SK-N-SH (cell line): ENCODE measurements around the gene NIT1. TPM values are rescaled to one million over a fixed set of nuclear protein-coding genes. Genes with fewer than 3 reads are reported as not detected.

Source experiments
- CTCF ChIA-PET: fragments of 300-600, 350-600 bp; formaldehyde crosslinking; extraction: SDS; loops from one replicate; lab custom pipeline; 2021; lab: Yijun Ruan, JAX
- POLR2A ChIA-PET: fragments of 350-600 bp; sonication (Branson Sonifier 250); formaldehyde crosslinking; extraction: SDS; loops from one replicate; lab custom pipeline; 2020; ENCODE audit warnings: antibody characterized with exemption, inconsistent platforms; lab: Yijun Ruan, JAX
- DNase-seq: peaks from one replicate; pipeline ENCODE4 v3.0.0; 2012
- H2AFZ ChIP-seq: fragments of 200-600 bp; sonication (generic); 2 replicates; pipeline ENCODE4 v1.8.1; 2016; ENCODE audit warnings: antibody characterized with exemption, mild to moderate bottlenecking, low read depth
- H3F3A ChIP-seq: fragments of 200-600 bp; sonication (generic); replicated peaks from 2 replicates; pipeline ENCODE3; 2016; ENCODE audit warnings: antibody characterized with exemption, mild to moderate bottlenecking; ENCODE audit not compliant: insufficient read depth
- H3K27ac ChIP-seq, 2 experiments: fragments of 200-500 bp in 1 of 2; fragments of 200-600 bp in 1 of 2; sonication (Bioruptor generic) in 1 of 2; sonication (generic), shearing (Covaris generic) in 1 of 2; 2 replicates each; pipeline versions ENCODE4 v1.5.1 to v1.6.1; 2014 to 2016; ENCODE audit warnings: low read depth in 2 of 2, inconsistent platforms in 1 of 2, low read length in 1 of 2, mild to moderate bottlenecking in 1 of 2, mixed read lengths in 1 of 2
- H3K27me3 ChIP-seq: fragments of 200-600 bp; sonication (generic), shearing (Covaris generic); 2 replicates; pipeline ENCODE4 v1.6.1; 2016; ENCODE audit warnings: mixed run types; ENCODE audit not compliant: insufficient read depth
- H3K36me3 ChIP-seq, 2 experiments: fragments of 200-500 bp in 1 of 2; fragments of 200-600 bp in 1 of 2; sonication (Bioruptor generic) in 1 of 2; sonication (generic) in 1 of 2; replicated peaks in 1 of 2; 2 replicates each; pipeline versions ENCODE3 to v1.5.1; 2014 to 2016; ENCODE audit warnings: low read length in 1 of 2, mild to moderate bottlenecking in 1 of 2; ENCODE audit not compliant: insufficient read depth in 2 of 2, control insufficient read depth in 1 of 2
- H3K4me1 ChIP-seq, 2 experiments: fragments of 200-500 bp in 1 of 2; fragments of 200-600 bp in 1 of 2; sonication (Bioruptor generic) in 1 of 2; sonication (generic), shearing (Covaris generic) in 1 of 2; 2 replicates each; pipeline versions ENCODE4 v1.5.1 to v1.6.1; 2014 to 2016; ENCODE audit warnings: low read depth in 1 of 2, low read length in 1 of 2, mixed run types in 1 of 2; ENCODE audit not compliant: insufficient read depth in 2 of 2, control insufficient read depth in 1 of 2
- H3K4me2 ChIP-seq: fragments of 200-600 bp; sonication (generic), shearing (Covaris generic); 2 replicates; pipeline ENCODE4 v1.6.1; 2017; ENCODE audit warnings: mixed run types
- H3K4me3 ChIP-seq, 2 experiments: fragments of 200-500 bp in 1 of 2; fragments of 200-600 bp in 1 of 2; sonication (Bioruptor generic) in 1 of 2; sonication (generic), shearing (Covaris generic) in 1 of 2; 2 replicates each; pipeline versions ENCODE4 v1.5.1 to v1.8.1; 2014 to 2016; ENCODE audit warnings: low read depth in 2 of 2, inconsistent platforms in 1 of 2, low read length in 1 of 2, mild to moderate bottlenecking in 1 of 2, mixed read lengths in 1 of 2, moderate library complexity in 1 of 2
- H3K79me2 ChIP-seq: fragments of 200-600 bp; sonication (generic); 2 replicates; pipeline ENCODE4 v1.8.1; 2017; ENCODE audit warnings: mild to moderate bottlenecking; ENCODE audit not compliant: insufficient read depth
- H3K9ac ChIP-seq: fragments of 200-600 bp; sonication (generic); 2 replicates; pipeline ENCODE4 v1.6.1; 2017; ENCODE audit warnings: mixed run types
- H3K9me2 ChIP-seq: fragments of 200-600 bp; sonication (generic); 2 replicates; pipeline ENCODE4 v1.6.1; 2017; ENCODE audit warnings: mixed run types
- H3K9me3 ChIP-seq: fragments of 200-600 bp; sonication (generic); 2 replicates; pipeline ENCODE4 v1.6.1; 2017; ENCODE audit warnings: mixed run types, mild to moderate bottlenecking, moderate library complexity
- H4K20me1 ChIP-seq: fragments of 200-600 bp; sonication (generic); 2 replicates; pipeline ENCODE4 v1.6.1; 2017; ENCODE audit warnings: mild to moderate bottlenecking, mixed run types; ENCODE audit not compliant: insufficient read depth
- FOSL2 ChIP-seq: IDR thresholded peaks from 2 replicates; pipeline ENCODE4 v1.4.0; 2012; ENCODE audit warnings: low read depth, mild to moderate bottlenecking, moderate library complexity, borderline replicate concordance
- FOXJ3 ChIP-seq: sonication (generic); formaldehyde crosslinking; IDR thresholded peaks from 2 replicates; pipeline ENCODE4 v1.5.1; 2020; ENCODE audit warnings: mild to moderate bottlenecking, missing genetic modification reagents
- GATA2 ChIP-seq: sonication (generic); formaldehyde crosslinking; IDR thresholded peaks from 2 replicates; pipeline ENCODE4 v1.5.0; 2020; ENCODE audit warnings: mild to moderate bottlenecking, missing genetic modification reagents
- JUND ChIP-seq: IDR thresholded peaks from 2 replicates; pipeline ENCODE4 v1.4.0; 2012
- MEF2A ChIP-seq: IDR thresholded peaks from 2 replicates; pipeline ENCODE4 v1.4.0; 2012; ENCODE audit warnings: low read depth, borderline replicate concordance
- MXI1 ChIP-seq: IDR thresholded peaks from 2 replicates; pipeline ENCODE4 v1.6.1; 2012; ENCODE audit warnings: mild to moderate bottlenecking, low read depth, low read length, improper control_type of control experiment
- NFIC ChIP-seq: IDR thresholded peaks from 2 replicates; pipeline ENCODE4 v1.4.0; 2012; ENCODE audit warnings: borderline replicate concordance
- NRF1 ChIP-seq: IDR thresholded peaks from 2 replicates; pipeline ENCODE4 v1.6.1; 2012; ENCODE audit warnings: low read depth, mild to moderate bottlenecking, low read length
- RFX5 ChIP-seq: IDR thresholded peaks from 2 replicates; pipeline ENCODE4 v1.6.1; 2012; ENCODE audit warnings: mild to moderate bottlenecking, improper control_type of control experiment, low read length
- SIN3A ChIP-seq: IDR thresholded peaks from 2 replicates; pipeline ENCODE4 v1.6.1; 2012; ENCODE audit warnings: low read depth, mild to moderate bottlenecking, low read length, moderate library complexity, borderline replicate concordance
- TAF1 ChIP-seq: IDR thresholded peaks from 2 replicates; pipeline ENCODE4 v1.6.1; 2012; ENCODE audit warnings: low read depth, mild to moderate bottlenecking, low read length, moderate library complexity, borderline replicate concordance
- TEAD4 ChIP-seq: IDR thresholded peaks from 2 replicates; pipeline ENCODE4 v1.4.0; 2012; ENCODE audit warnings: mild to moderate bottlenecking, borderline replicate concordance; ENCODE audit not compliant: insufficient read depth
- USF1 ChIP-seq: IDR thresholded peaks from 2 replicates; pipeline ENCODE4 v1.4.0; 2012; ENCODE audit warnings: low read depth, borderline replicate concordance
- YY1 ChIP-seq: IDR thresholded peaks from 2 replicates; pipeline ENCODE4 v1.4.0; 2012; ENCODE audit warnings: low read depth, mild to moderate bottlenecking
- WGBS: methylation state at CpG from one replicate; pipeline ENCODE4 v1.1.6; 2017; ENCODE audit warnings: low lambda C conversion rate; 5-methylcytosine and 5-hydroxymethylcytosine counted together
- polyA plus RNA-seq, 3 experiments: library from polyadenylated mRNA; depleted of rRNA; stranded (reverse); fragments of >200 nt; gene quantifications; 2 replicates each; pipeline ENCODE4 v1.2.3, GENCODE V29; 2012
- TF ChIP-seq, protein P1 (sequence below): IDR thresholded peaks from 2 replicates; pipeline ENCODE4 v1.6.1; 2012; ENCODE audit warnings: mild to moderate bottlenecking, low read depth, low read length, moderate library complexity
- TF ChIP-seq, protein P2 (sequence below): IDR thresholded peaks from 2 replicates; pipeline ENCODE4 v1.4.0; 2012; ENCODE audit warnings: low read depth

Gene NIT1
- polyA plus RNA-seq, 1 of the 3 experiments (the other 2 are of a cell fraction) = 38.7 TPM

DNA sequence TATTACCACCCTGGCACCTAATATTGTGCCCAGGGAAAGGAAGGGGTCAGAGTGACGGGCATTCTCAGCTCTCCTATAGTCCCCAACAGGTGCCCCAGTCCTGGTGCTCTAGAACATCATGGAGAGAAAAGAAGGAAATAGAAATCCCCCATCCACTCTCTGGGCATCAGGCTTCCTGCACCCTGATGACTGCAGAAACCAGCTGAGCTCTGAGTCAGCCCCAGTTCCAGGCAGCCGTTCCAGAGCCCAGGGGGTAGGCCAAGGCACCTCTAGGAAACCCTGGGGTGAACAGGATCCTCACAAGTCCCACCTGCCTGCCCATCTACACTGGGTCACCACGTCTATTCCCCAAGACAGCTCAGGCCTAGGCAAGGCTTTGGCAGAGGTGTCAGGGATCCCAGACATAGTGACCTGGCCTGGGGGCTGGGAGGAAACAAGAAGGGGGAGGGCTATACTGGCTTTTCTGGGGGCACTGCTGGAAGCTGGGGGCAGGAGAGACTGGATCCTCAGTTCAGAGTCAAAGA is 29.3 kb upstream of the NIT1 start:
- TF ChIP-seq USF1 (no peak), JUND (no peak), FOSL2 (0 out of 2 replicates have a peak, but pooled peaks have one; percentile 38), TEAD4 (no peak)
- Histone ChIP-seq H3K36me3 (no peaks in the 10 kb centered on the region), H2AFZ (no peak overlapping the region), H3K9ac (no peak overlapping the region), H4K20me1 (no peaks in the 10 kb centered on the region), H3K27ac (no peak overlapping the region), H3K27me3 (no peaks in the 10 kb centered on the region), H3F3A (no peaks in the 10 kb centered on the region), H3K4me3 (no peak overlapping the region), H3K4me1 (peaks cover under 1 to 15% of the 10 kb centered on the region in 2 experiments; a peak in 2 of 4 replicates), H3K79me2 (no peaks in the 10 kb centered on the region), H3K9me2 (no peaks in the 10 kb centered on the region), H3K9me3 (no peaks in the 10 kb centered on the region), H3K4me2 (no peak overlapping the region)
- CTCF ChIA-PET = interaction anchor here (0.7 to 22.7 kb wide), 2 partner anchors 8 to 18 kb away, joined by 3 to 198 read pairs; partner anchors contain the start of gene KLHDC9
- no peak for DNase-seq
- 77% methylated on average over 1 of the region's 3 CpGs for WGBS
- POLR2A ChIA-PET = interaction anchor here (1.0 kb wide), 1 partner anchor 9 kb away, joined by 3 read pairs; the partner anchor contains the start of gene KLHDC9

- H3K9me2 ChIP-seq = no peaks in the 10 kb centered on the region
- no peaks in the 10 kb centered on the region for H3K79me2 ChIP-seq
- H3F3A ChIP-seq = no peaks in the 10 kb centered on the region
- TF ChIP-seq GATA2 (CRISPR knock-in tag) = no peak
- TF ChIP-seq SIN3A = no peak
- H3K9me3 ChIP-seq = no peaks in the 10 kb centered on the region
- no peak within 1 kb of the TSS for H3K9ac ChIP-seq
- no peak within 1 kb of the TSS for H3K4me2 ChIP-seq
- H3K27ac ChIP-seq = no peak within 1 kb of the TSS
- 85% methylated on average over 11 of the region's 22 CpGs for WGBS
- H3K36me3 ChIP-seq = no peaks in the 10 kb centered on the region
- DNase-seq = no peak
- no peak within 1 kb of the TSS for H3K4me3 ChIP-seq
- ChIA-PET CTCF (interaction anchor here (0.6 to 22.7 kb wide), 3 partner anchors 7 to 19 kb away, joined by 3 to 198 read pairs (median 4); partner anchors contain the start of gene KLHDC9), POLR2A (no interaction called here)
- no peaks in the 10 kb centered on the region for H4K20me1 ChIP-seq
- no peaks in the 10 kb centered on the region for H3K27me3 ChIP-seq
- no peak within 1 kb of the TSS for H2AFZ ChIP-seq
- H3K4me1 ChIP-seq = peaks cover 0 to 11% of the 10 kb centered on the region in 2 experiments; a peak in 1 of 4 replicates
These were observed 28.5 kb upstream of the NIT1 start, which contains the start of gene NECTIN4 for GRCh38 chr1:161089251-161089924. Gene NECTIN4, minus strand, starts transcription at chr1:161089558. Its CDS starts 262 bp downstream, at chr1:161089296.

GRCh38 chr1:161089938-161090337 is 28.0 kb upstream of the NIT1 start:
- Histone ChIP-seq H3K27me3 (no peaks in the 10 kb centered on the region), H4K20me1 (no peaks in the 10 kb centered on the region), H3K9me2 (no peaks in the 10 kb centered on the region), H3K4me3 (no peak overlapping the region), H2AFZ (no peak overlapping the region), H3K36me3 (no peaks in the 10 kb centered on the region), H3K4me2 (no peak overlapping the region), H3K27ac (no peak overlapping the region), H3K79me2 (no peaks in the 10 kb centered on the region), H3K9me3 (no peaks in the 10 kb centered on the region), H3K4me1 (peaks cover 0 to 10% of the 10 kb centered on the region in 2 experiments; a peak in 1 of 4 replicates), H3F3A (no peaks in the 10 kb centered on the region), H3K9ac (no peak overlapping the region)
- POLR2A ChIA-PET = no interaction called here
- CTCF ChIA-PET = no interaction called here
- whole genome bisulfite sequencing = 100% methylated on average over 5 of the region's 5 CpGs
- no peak for DNase-seq
- TF ChIP-seq NFIC (no peak), JUND (no peak), TEAD4 (no peak), TAF1 (no peak), FOXJ3 (no peak), MXI1 (no peak), GATA2 (CRISPR knock-in tag) (no peak), RFX5 (no peak), FOSL2 (no peak), NRF1 (no peak), YY1 (no peak), MEF2A (no peak)
- TF ChIP-seq, protein P1, sequence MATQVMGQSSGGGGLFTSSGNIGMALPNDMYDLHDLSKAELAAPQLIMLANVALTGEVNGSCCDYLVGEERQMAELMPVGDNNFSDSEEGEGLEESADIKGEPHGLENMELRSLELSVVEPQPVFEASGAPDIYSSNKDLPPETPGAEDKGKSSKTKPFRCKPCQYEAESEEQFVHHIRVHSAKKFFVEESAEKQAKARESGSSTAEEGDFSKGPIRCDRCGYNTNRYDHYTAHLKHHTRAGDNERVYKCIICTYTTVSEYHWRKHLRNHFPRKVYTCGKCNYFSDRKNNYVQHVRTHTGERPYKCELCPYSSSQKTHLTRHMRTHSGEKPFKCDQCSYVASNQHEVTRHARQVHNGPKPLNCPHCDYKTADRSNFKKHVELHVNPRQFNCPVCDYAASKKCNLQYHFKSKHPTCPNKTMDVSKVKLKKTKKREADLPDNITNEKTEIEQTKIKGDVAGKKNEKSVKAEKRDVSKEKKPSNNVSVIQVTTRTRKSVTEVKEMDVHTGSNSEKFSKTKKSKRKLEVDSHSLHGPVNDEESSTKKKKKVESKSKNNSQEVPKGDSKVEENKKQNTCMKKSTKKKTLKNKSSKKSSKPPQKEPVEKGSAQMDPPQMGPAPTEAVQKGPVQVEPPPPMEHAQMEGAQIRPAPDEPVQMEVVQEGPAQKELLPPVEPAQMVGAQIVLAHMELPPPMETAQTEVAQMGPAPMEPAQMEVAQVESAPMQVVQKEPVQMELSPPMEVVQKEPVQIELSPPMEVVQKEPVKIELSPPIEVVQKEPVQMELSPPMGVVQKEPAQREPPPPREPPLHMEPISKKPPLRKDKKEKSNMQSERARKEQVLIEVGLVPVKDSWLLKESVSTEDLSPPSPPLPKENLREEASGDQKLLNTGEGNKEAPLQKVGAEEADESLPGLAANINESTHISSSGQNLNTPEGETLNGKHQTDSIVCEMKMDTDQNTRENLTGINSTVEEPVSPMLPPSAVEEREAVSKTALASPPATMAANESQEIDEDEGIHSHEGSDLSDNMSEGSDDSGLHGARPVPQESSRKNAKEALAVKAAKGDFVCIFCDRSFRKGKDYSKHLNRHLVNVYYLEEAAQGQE = no peak
- TF ChIP-seq, protein P2, sequence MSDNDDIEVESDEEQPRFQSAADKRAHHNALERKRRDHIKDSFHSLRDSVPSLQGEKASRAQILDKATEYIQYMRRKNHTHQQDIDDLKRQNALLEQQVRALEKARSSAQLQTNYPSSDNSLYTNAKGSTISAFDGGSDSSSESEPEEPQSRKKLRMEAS = no peak
